Dedifferentiated amniotic fluid mesenchymal stem cell (primary cell): ENCODE results near the gene HOXB4.

Experiments
- DNase-seq: peaks from one replicate; pipeline ENCODE4 v3.0.0-alpha.2; 2016; ENCODE audit errors: extremely low spot score

The HOXB4 gene

DNA sequence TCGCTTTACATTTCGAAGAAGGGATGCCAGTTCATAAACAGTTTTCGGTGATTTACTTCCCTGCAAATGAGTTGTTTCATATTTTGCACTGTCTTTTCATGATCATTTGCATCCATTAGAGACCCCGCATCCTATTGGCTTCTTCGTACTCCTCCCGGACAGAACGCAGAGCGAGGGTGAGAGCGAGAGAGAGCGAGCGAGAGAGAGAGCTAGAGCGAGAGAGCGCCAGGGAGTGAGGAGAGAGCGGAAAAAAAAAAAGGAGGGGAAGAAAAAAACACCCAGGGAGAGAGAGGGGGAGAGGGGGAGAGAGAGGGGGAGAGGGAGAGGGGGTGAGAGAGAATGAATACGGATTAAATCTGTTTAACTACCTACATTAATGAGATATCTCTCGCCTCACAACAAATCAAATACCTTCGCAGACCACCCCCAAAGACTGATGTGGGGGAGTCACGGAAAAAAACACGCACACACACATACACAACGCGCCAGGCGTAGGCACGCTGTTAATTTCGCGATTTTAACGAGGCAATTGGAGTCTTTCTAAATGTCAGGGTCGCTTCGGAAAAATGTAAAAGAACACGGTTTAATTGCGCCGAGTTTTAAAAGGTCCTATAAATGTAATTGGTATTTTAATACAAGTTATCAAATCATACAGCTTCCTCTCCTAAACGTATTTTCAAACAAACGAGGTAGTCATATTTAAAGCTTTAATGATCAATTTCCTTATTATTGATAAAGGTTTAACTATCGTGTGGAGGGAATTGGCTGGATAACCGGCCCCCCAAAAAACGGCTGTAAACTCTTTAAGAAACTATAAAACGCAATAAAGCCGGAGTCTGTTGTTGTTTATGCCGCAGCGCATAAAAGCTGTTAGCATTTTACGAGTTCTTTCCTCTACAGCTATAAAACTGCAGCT is 37.2 kb upstream of the HOXB4 start, which contains the start of gene HOXB8:
TSS of gene HOXB8 (minus strand) at position 246 of the 916 bp plus-strand sequence. CDS start 588 bp downstream, outside the sequence.
- DNase-seq: no peak

DNA sequence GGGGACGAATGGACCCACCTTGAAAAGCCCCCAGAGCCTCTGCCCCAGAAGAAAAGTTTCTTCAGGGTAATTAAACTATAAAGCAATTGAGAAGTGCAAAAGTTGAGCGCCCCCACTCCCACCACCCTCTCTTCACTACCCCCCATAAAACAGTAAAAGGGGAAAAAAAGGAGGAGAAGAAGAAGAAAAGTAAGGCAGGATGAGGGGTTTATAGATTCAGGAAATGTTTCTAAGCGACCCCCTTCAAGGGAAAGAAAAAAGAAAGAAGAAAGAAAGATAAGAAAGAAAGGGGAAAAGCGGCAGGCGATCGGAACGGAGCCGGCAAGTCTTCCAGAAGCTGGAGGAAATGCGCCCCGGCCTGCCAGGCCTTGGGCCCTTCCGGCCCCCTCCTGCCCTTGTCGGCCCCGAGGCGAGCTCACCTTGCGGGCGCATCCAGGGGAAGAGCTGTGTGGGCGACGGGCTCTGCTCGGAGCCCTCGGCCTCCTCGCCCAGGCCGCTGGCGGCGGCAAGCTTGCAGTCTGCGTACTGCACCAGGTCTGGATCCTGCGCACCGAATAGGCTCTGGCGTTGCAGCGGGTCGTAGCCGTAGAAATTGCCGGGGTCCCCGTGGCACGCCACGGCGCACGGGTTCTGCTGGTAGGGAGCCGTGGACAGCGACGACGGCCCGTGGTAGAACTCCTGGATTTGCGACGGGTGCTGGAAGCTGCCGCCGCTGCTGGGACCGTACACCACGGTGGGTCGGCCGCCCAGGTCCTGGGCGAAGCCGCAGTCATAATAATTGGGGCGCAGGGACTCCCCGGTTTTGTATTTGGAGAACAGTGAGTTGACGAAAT is 35.9 kb upstream of the HOXB4 start:
- no peak for DNase-seq

DNA sequence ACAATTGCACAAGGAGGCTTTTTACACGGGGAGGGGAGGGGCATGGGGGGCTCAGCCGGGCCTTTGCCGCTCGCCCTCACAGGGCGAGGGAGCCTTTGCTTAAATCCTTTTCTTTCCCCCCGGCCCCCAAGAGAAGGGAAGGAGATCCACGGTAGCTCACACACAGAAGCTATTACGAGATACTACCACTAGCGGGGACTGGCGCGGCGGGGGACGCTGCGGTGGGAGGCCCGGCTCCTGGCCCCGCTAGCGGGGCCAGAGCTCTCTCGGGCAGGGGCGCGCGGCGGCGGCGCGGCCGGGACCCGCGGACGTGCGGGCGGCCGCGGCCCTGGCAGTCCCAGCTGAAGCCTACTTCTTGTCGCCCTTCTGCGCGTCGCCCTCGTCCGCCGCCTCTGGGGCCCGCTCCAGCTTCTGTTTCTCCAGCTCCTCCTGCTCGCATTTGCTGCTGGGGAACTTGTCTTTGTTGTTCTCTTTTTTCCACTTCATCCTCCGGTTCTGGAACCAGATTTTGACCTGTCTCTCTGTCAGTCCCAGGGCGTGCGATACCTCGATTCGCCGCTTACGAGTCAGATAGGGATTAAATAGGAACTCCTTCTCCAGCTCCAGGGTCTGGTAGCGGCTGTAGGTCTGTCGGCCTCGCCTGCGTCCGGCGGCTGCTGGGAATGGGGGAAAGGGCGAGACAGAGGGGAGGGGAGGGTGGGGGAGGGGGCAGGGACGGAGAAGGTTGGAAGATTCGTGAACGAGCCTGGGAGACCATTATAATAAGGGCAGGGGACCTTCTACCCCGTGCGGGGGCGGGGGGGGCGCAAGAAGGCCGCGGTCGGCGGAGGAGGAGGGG is 34.9 kb upstream of the HOXB4 start:
- DNase-seq: no peak

- DNase-seq: no peak
Observed at GRCh38 chr17:48612456-48612853, 34.3 kb upstream of the HOXB4 start.

DNA sequence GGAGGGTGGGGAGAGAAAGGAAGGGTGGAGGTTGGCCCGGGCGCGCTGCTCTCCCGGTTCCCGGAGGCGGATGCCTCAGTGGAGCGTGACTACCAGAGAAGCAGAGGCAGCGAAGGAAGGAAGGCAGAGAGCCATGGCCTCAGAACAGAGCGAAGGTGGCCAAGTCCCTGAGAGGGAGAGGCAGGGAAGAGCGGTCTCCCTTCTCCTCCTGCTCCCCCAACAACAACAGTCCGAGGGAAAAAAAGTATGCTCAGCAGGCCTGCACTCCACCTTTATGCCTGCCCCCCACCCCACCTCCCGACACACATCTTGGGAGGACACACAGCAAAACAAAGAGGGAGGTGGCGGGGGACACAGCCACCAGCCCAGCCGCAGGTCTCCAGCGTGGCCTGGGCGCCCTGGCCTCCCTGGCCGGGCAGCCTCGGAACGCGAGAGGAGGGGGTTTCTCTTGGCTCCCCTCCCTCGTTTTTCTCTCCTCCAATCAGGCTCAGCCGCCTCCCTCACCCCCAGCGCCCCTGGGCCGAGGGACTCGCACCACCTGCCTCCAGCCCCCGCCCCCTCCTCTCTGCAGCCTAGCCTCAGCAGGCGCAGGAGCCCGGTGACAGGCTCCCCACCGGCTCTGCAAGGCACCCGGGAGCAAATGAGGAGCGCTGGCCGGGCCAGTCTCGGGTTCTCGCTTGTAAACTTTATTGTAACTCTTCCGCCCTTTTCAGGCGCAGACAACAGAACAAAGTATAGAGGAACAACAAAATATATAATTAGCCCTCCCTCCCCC is 33.7 kb upstream of the HOXB4 start:
- DNase-seq: no peak

- no peak for DNase-seq
Observed at GRCh38 chr17:48611213-48611612, 33.1 kb upstream of the HOXB4 start.

DNA sequence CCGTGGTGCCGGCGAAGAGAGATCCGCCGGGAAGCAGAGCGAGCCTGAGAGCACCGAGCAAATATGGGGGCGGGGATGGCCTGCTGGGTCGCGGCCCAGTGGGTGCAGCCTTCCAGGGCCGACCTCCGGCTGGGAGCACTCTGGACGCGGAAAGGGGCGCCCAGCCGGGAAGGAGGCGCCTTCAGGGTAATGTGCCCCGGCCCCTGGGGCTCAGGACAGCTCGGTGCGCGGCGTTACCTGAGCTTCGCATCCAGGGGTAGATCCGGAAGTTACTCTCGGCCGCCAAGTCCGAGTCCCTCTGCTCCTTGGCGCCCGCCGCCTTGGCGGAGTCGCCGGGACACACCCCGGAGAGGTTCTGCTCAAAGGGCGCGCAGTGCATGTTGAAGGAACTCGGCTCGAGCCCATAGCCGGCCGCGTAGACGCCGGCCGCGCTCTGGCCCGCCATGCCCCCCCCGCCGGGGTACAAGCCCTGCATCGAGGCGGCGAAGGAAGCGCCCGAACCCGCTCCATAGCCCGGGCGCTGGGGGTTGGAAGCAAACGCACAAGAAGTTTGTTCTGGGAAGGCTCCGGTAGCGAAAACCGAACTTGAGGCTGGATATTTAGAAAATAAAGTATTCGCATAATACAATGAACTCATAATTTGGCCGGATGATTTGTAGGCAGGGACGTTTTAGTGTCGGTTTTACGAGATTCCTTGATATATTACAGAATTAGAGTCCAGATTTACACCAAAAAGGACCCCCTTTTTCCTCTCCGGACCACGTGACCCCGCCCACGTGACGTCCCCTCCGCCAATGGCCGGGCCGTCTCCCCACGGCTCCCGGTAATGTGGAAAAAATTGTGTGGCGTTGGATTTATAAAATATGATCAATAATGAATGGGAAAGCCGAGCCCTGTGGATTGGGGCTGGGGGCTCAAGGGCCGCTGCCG is 32.4 kb upstream of the HOXB4 start, which contains the start of gene HOXB7:
TSS of gene HOXB7 (minus strand) at position 736 of the 930 bp plus-strand sequence. CDS start at position 637, 99 bp downstream.
- no peak for DNase-seq

DNA sequence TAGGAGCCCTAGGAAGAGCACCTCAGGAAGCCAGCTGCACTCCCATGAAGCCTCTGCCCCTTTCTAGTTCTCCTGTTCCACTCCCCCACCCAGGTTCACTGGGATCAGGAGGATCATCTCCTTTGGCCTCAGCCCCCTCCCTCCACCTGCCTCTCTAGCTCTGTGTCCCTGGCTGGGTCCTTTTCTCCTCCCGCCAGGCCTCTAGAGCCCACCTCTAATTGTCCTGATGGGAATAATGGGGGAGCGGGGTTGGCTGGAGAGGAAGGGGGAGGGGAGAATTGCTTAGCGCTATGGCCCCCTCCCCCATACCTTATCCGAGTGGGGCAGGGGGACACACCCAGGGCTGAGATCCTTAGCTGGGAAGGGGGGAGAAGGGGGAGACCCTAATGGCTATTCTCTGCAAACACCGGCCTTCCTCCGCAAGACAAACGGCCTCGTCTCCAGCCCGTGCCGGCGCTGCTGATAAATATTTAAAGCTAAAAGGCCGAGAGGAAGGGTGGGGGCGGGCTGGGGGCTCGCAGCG is 31.7 kb upstream of the HOXB4 start:
- no peak for DNase-seq

DNA sequence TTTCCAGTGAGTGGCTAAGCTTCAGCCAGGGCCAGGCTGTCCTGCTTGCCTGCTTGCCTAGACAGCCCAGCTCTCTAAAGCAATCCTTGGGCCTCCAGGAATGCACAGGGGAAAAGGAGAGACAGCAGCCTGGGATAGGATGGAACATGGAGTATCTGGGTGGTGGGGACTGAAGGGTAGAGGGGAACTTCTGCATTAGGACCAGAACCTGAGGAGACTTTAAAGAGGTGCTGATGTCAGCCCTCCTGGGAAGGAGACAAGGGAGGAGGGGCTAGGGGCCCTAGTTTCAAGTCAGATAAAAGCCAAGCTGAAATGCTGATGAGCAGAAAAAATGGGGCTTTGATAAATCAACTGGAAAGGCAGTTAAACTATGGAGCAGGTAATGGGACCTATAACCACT is 30.9 kb upstream of the HOXB4 start:
- DNase-seq: no peak

GRCh38 chr17:48608494-48608834 is 30.3 kb upstream of the HOXB4 start:
- no peak for DNase-seq

DNA sequence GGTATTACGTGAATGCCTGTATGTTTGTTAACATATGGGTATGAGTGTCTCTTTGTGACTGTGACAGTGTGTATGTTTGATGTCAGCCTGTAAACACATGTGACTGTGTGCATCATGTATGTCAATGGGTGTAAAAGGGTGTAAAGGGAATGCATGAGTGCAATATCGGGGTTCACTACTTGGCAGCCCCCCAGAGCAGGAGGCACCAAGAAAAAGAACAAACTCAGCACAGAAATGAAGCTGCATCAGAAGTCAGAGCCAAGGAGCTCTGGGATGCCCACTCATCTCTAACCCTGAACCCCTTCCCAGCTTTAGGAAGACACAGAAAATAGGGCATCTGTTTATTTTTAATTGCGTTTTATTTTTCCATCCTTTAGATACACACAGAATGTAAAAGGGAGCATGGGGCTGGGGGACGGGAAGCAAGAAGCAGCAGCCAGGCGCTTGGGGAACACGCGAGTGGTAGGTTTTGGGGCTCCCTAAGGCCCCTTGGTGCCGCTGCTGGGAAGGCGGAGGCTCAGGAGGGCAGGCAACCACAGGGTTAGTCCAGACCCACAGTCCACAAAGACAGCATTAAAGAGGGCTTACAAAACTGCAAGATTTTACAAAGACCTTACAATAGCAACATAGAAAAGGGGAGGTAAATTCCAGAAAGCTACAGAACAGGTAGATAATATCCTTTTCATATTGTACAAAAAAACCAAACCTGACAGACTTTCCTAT is 28.9 kb upstream of the HOXB4 start:
- no peak for DNase-seq

DNA sequence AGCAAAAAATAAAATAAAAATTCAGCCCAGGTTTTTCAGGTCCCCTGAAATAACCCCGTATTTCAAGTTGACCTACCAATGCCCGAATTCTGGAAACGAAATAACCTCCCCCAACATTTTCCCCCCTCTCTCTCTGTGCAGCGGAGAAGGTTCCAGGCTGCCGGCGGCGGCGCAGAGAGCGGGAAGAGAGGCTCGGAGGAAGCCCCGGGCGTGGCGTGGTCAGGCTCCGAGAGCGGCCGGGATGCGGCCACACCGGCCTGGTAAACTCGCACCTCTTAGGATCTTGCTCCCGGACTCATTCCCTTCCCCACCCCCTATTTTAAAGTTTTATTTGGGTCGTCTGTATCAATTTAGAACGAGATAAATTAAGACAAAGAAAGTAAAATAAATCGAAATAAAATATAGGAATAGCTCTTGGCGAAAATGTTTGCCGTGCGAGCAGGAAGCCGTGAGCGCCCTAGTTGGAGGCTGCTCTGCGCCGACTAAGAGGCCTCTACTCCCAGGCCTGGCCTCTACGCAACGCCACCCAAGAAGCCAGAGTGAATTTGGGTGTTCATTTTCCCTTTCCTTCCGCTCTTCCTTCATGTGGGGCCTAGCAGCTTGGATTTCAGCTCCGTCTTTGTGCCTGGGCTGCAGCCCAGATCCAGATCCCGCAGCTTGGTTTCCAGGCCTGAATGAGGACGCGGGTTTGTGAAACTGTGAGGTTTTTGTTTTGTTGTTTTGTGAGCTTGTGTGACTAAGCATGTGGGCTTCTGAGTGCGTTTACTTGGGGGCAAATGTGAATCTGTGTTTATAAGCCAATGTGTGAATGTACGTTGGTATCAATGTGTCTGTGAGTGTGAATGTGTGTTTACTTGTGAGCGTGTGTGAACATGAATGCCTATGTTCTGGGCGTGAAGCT is 28.1 kb upstream of the HOXB4 start:
- DNase-seq: no peak

DNA sequence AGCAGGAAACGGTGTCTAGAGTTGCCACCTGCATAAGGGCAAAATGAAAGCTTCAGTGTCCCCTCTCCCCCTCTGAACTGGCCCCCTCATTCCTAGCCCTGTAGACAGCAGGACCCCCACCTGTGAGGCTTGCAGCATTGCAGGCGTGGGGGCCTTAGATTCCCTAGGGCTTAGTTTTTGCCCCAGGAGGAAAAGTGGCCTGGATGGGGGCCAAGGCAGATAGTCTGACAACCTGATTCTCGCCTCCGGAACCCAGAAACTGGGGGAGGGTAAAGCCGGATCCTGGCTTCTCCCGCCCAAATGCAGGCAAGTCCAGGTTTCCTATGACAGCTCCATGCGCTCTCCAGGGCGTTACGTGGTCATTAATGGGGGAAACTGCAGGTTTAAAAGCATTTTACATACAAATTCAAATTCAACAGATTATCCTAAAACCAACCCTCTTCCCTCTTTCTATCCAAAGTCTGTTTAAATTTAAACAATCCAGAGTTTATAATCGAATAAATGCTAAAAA is 27.3 kb upstream of the HOXB4 start:
- no peak for DNase-seq

DNA sequence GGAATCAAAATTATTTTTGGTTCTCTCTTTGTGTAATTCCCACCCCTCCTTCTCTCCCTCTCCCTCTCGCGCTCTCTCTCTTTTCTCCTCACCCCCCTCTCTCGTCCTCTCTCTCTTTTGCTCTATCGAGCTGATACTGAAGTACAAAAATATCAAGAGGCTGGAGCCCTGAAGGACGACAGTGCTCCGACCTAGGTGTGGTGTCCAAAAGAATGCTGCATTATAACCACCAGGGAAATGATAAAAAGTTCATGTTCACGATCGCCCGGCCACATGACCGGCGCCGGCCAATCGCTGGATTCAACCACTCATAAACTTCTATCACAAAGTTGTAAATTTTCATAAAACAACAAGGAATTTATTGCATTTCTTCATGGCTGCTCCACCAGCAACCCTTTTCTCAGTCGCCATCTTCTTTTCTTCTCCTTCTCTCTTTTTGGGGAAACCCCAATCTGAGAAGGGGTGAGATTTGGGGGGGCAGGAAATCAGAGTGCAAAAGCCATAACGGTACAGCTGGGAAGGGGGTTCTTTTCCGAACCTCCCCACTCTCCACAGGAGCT is 26.7 kb upstream of the HOXB4 start, which contains the start of gene HOXB6:
TSS of gene HOXB6 (minus strand) at position 217 of the 560 bp plus-strand sequence. CDS start 6,836 bp downstream, outside the sequence.
- DNase-seq: no peak

DNA sequence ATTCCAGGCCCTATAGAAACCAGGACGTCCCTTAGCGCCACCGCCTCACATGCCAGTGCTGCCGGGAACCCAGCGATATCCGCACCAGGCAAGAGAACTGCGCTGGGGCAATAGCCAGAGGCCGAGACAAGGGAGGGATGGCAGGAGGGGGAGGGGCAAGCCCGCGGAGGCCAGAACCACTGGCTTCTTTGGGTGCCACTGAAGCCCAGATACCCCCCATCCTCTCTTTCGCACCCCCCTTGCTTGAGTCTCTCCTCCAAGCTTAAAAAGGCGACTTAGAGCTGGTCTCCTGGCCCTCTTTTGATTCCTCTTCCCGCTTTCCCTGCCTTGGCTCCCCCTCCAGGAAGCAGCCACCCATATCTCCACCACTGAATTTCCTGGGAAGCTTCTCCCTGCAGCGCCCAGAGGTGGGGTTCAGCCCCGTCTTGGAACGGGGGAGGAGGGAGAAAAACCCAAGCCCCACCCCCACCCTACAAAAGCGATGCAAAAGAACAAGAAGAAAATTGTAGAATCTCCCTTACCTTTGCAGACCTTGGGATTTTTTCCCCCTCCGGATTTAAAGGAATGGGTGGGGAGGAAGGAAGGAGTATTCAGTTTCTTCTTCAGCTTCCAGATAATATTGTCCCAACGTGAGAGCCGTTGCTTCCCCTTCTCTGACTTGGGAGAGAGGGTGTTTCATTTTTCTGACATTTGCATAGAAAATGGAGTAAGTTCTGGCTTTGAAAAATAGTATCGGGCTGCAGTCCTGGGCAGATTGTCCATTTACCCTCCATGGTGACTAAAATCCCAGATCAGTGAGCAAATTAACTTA is 26.0 kb upstream of the HOXB4 start:
- no peak for DNase-seq
